Activated naive CD8-positive, alpha-beta T cell treated with anti-CD3 and anti-CD28 coated beads for 36 hours (primary cell): Measurements from ENCODE around the gene AURKB. TPM values are rescaled to one million over a fixed set of nuclear protein-coding genes. Genes with fewer than 3 reads are reported as not detected.

Experiments used
- DNase-seq: peaks from one replicate; pipeline ENCODE4 v3.0.0; 2021
- H3K27ac Mint-ChIP-seq: one replicate; pipeline ENCODE4 v1.8.0; 2022; ENCODE audit warnings: mild to moderate bottlenecking, moderate library complexity, mixed read lengths
- H3K27me3 Mint-ChIP-seq: one replicate; pipeline ENCODE4 v1.8.0; 2022; ENCODE audit warnings: mild to moderate bottlenecking, mixed read lengths
- H3K36me3 Mint-ChIP-seq: one replicate; pipeline ENCODE4 v1.8.0; 2021; ENCODE audit warnings: mild to moderate bottlenecking, mixed read lengths
- H3K4me1 Mint-ChIP-seq: one replicate; pipeline ENCODE4 v1.8.0; 2021; ENCODE audit warnings: mixed read lengths
- H3K4me3 Mint-ChIP-seq: one replicate; pipeline ENCODE4 v1.8.0; 2022; ENCODE audit warnings: mild to moderate bottlenecking, moderate library complexity, mixed read lengths
- H3K9me3 Mint-ChIP-seq: one replicate; pipeline ENCODE4 v1.8.0; 2022; ENCODE audit warnings: mixed read lengths
- total RNA-seq, 2 experiments: library from RNA; stranded (reverse); gene quantifications; one replicate each; pipeline ENCODE4 v1.2.3, GENCODE V29; 2021

The AURKB gene
- total RNA-seq, 2 experiments from 2014 or later: 177 to 181 TPM

DNA sequence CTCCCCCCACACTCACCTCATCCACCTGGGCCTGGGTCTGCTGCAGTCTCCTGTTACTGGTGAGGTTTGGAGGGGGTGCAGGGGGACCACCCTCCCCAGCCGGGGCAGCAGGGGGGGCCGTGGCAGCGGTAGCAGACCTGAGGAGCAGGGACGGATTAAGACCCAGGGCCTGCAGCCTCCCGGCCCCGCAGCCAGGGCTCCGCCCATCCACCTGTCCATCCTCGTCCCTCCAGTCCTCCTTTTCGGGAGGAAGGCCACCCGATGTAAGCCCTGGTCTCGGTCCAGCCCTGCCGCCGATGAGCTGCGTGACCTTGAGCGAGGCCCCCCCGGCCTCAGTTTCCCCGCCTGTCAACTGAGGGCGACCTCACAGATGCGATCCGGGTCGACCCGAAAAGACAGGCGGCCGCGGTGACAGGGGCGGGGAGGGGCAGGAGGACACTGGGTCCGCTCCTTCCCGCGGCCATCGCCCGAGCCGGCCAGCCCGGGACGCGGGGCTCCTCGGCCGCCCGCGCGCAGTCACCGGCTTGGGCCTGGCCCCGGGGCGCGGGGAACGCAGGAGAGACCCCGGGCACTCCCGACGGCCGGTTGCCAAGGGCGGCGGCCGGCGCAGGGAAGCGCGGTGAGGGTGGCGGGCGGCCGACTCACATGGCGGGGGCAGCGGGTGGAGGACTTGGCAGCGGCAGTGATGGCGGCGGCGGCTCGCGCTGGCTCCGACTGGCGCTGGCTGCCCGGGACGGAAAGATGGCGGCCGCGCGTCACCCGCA is 48.0 kb downstream of the AURKB start, which contains the start of gene VAMP2:
Gene VAMP2 (minus strand): TSS at position 716 of the 764 bp plus-strand sequence. CDS start 69 bp downstream, at position 647.
- Mint-ChIP-seq H3K27me3 (no peaks in the 10 kb centered on the region), H3K36me3 (peaks cover 22% of the 10 kb centered on the region), H3K4me3 (peak within 1 kb of the TSS; percentile 86), H3K4me1 (peaks cover 55% of the 10 kb centered on the region), H3K9me3 (no peaks in the 10 kb centered on the region), H3K27ac (peak within 1 kb of the TSS; percentile 99)
- DNase-seq: peak; percentile 90

DNA sequence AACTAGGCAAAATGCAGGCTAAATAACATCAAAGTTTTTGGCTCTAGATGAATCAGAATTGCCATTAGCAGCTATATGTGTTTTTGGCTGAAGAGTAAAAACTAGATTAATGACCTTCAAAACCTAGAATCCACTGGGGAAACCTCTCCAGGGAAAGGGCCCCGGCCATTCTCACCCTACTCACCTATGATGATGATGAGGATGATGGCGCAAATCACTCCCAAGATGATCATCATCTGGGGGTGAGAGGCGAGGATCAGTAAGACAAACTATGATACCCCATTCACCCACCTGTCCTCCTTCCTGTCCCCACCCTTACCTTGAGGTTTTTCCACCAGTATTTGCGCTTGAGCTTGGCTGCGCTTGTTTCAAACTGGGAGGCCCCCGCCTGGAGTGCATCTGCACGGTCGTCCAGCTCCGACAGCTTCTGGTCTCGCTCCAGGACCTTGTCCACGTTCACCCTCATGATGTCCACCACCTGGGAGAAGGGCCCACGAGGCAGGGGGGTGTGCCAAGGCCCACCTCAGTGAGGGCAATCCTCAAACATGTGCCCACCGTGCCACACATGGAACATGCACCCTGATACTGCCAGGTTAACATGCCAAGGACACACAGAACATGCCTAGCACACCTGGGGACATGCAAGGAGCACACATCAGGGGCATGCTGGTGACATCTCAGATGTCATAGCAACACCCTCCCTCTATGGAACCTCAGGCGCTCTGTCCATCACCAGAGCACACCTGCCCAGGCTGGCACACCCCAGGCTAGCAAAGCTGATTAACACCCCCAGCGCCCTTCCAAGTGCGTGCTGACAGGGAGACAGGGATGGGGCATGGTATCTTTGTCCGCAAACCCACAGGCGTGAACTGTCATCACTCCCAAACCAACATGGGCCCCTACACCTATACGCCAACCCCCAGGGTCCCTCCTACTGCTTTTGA is 48.8 kb downstream of the AURKB start:
- Mint-ChIP-seq H3K36me3 (peaks cover 22% of the 10 kb centered on the region), H3K27ac (peak overlapping the region; percentile 89), H3K4me1 (peaks cover 55% of the 10 kb centered on the region), H3K4me3 (peak overlapping the region; percentile 84), H3K27me3 (no peaks in the 10 kb centered on the region), H3K9me3 (no peaks in the 10 kb centered on the region)
- DNase-seq: no peak

DNA sequence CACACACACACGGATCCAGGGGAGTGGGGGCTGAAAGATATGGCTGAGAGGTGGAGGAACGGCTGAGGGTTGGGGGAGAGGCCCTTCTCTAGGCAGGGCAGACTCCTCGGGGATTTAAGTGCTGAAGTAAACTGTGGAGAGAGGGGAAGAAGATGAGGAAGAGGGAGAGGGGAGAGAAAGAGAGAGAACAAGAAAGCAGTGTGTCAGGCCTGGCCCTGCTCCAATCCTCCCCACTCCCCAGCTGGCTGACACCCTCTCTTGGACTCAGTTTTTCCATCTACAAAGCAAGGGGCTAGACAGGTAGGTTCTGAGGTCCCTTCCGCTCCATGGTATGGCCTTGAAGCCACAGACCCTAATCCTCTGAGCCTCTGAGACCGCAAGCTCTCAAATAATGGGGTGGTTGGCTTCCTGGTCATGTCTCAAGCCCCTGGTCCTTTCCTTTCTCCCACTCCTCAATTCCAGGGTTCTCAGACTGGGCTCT is 49.6 kb downstream of the AURKB start:
- H3K27ac Mint-ChIP-seq: peak overlapping the region; percentile 89
- H3K36me3 Mint-ChIP-seq: peaks cover 22% of the 10 kb centered on the region
- H3K9me3 Mint-ChIP-seq: no peaks in the 10 kb centered on the region
- no peak for DNase-seq
- H3K4me3 Mint-ChIP-seq: peak overlapping the region; percentile 84
- H3K27me3 Mint-ChIP-seq: no peaks in the 10 kb centered on the region
- peaks cover 55% of the 10 kb centered on the region for H3K4me1 Mint-ChIP-seq

DNA sequence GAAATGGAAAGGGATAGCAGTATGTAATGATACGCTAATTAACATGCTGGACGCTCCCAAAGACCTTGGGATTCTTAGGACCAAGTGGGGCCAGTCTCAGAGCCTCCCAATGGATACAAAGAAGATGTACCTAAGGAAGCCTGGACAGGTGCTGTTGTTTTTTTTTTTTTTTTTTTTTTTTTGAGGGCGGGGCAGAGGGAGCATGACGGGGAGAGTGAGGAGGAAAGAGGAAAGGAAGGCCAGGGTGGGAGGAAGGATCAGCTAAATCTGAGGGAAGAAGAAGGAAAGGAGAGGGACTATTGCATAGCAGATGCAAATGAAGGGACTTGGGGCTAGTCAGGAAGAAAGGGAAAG is 50.2 kb downstream of the AURKB start:
- Mint-ChIP-seq H3K36me3 (peaks cover 22% of the 10 kb centered on the region), H3K4me3 (peak overlapping the region; percentile 8), H3K27ac (peak overlapping the region; percentile 89), H3K27me3 (no peaks in the 10 kb centered on the region), H3K4me1 (peaks cover 58% of the 10 kb centered on the region), H3K9me3 (no peaks in the 10 kb centered on the region)
- DNase-seq: no peak

DNA sequence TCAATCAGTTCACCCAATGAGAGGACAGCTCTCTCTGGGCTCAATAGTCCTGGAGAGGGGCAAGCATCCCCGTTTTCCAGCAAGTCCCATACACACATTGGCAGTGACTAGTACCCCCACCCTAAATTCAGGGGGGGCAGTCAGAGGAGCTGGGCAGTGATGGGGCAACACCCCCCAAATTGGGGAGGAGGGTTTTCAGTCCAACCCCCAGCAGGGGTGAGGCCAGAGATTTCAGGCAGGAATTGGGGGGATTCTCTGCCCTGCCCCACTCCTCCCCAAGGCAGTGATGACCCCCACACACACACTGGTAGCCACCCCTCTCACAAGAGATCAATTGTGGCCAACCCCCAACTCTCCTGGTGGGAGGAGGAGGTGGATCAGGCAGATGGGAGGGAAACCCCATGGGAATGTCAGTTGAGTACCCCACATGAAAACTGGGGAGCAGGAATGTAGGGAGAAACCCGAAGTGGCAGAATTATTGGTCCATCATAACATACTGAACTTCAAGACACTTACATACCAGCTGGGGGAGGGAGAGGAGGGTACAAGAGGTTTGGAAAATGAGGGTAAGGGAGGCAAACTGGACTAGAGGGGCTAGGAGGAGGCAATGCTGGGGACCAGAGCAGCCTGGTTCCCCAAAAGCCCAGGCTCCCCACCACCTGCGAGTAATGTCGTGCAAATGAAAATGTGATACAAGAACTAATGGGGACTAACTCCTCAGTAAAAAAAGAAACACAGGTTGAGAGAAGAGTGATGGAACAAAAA is 50.7 kb downstream of the AURKB start:
- H3K4me3 Mint-ChIP-seq: peak overlapping the region; percentile 61
- peak overlapping the region; percentile 89 for H3K27ac Mint-ChIP-seq
- peaks cover 22% of the 10 kb centered on the region for H3K36me3 Mint-ChIP-seq
- H3K9me3 Mint-ChIP-seq: no peaks in the 10 kb centered on the region
- no peak for DNase-seq
- H3K27me3 Mint-ChIP-seq: no peaks in the 10 kb centered on the region
- H3K4me1 Mint-ChIP-seq: peaks cover 58% of the 10 kb centered on the region

DNA sequence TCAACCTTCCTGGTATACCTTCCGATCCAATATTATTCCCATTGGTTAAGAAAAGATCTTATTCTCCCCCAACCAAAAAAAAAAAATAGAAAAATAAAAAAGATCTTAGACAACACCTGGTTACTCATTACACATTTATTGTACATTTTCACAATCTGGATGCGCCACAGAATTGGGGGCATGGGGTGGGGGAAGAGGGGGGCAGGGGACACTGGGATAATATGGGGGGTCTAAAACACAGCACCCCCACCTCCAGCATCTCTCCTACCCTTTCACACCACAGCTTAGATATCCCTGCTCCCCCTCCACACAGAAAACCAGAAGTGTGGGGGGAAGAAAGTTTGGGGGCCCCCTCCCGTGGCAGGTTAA is 51.4 kb downstream of the AURKB start:
- Mint-ChIP-seq H3K4me3 (peak overlapping the region; percentile 6), H3K27ac (peak overlapping the region; percentile 80), H3K4me1 (peaks cover 56% of the 10 kb centered on the region), H3K36me3 (peaks cover 22% of the 10 kb centered on the region), H3K9me3 (no peaks in the 10 kb centered on the region), H3K27me3 (no peaks in the 10 kb centered on the region)
- no peak for DNase-seq

DNA sequence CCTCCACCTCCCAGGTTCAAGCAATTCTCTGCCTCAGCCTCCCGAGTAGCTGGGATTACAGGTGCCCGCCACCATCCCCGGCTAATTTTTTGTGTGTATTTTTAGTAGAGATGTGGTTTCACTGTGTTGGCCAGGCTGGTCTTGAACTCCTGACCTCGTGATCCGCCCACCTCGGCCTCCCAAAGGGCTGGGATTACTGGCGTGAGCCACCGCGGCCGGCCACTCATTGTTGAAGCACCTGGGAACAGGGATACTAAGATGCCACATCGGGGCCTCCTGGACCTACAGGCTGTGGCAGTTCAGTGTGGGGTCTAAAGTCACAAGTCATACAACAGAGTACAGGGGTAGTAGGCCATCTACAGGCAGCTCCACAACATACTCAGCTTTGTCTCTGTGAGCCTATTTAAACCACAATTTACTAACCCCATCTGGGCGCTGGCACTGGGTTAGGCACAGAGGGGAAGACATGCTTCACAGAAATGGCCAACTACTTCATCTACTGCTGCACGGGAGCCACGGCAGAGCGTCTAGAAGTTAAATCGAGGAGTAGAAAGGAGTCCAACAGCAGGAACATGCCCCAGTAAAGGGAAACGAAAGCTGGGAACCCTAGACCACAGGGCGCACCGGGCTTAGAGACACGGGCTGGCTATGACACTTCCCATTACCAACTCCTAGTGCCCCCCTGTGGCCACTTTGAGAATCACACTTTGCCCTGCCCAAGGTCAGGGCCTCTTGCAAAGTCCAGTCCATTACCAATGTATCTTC is 51.9 kb downstream of the AURKB start:
- no peaks in the 10 kb centered on the region for H3K27me3 Mint-ChIP-seq
- H3K4me1 Mint-ChIP-seq: peaks cover 56% of the 10 kb centered on the region
- peak; percentile 82 for DNase-seq
- H3K36me3 Mint-ChIP-seq: peaks cover 23% of the 10 kb centered on the region
- H3K9me3 Mint-ChIP-seq: no peaks in the 10 kb centered on the region
- peak overlapping the region; percentile 80 for H3K27ac Mint-ChIP-seq
- H3K4me3 Mint-ChIP-seq: peak overlapping the region; percentile 6

DNA sequence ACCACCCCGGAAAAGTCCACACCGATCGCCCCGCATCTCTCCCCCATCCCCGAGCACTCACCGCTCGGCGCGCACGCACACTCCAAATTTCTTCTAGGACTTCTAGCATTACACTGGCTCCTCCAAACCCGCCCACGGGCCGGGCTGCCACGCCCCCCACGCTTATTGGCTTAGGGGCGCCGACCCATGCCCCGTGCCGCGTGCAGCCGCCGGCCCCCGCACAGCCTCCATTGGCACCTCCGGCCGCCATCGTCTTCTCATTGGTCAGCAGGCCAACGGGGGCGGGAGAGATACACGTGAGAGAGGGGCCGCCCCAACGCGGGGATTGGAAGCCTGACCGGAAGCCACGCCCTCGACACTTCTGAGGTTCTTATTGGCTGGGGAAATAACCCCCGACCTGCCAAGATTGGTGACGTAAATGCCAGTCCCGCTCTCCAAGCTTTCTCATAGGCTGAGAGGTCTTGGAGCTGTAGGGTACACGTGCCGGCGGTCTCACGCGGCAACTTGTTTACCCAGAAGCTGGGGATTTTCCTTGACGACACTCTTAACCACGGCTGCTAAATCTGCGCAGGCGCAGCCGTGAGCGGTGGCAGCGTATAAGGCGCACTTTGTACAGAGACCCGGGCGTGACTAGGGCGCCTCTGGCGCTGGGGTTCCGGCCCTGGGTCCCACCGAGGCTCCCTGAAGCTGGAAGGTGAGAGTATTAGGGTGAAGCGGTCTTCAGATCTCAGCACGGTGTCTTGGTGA is 54.0 kb downstream of the AURKB start:
- no peaks in the 10 kb centered on the region for H3K27me3 Mint-ChIP-seq
- H3K36me3 Mint-ChIP-seq: peaks cover 26% of the 10 kb centered on the region
- H3K27ac Mint-ChIP-seq: no peak overlapping the region
- H3K4me1 Mint-ChIP-seq: peaks cover 63% of the 10 kb centered on the region
- no peaks in the 10 kb centered on the region for H3K9me3 Mint-ChIP-seq
- peak; percentile 100 for DNase-seq
- H3K4me3 Mint-ChIP-seq: no peak overlapping the region

DNA sequence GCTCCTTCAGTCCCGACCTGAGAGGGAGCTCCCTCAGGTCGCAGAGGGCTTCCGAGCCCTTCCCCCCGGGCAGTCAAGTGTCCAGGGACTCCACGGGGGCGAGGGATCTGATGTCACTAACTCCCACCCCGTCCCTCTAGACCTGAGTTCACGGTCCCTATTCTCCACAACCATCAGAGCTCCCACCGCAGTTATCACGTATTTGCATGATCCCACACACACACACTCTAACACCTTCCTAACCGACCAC is 54.5 kb downstream of the AURKB start:
- Mint-ChIP-seq H3K4me1 (peaks cover 59% of the 10 kb centered on the region), H3K27ac (no peak overlapping the region), H3K36me3 (peaks cover 21% of the 10 kb centered on the region), H3K9me3 (no peaks in the 10 kb centered on the region), H3K27me3 (no peaks in the 10 kb centered on the region), H3K4me3 (no peak overlapping the region)
- DNase-seq: no peak

DNA sequence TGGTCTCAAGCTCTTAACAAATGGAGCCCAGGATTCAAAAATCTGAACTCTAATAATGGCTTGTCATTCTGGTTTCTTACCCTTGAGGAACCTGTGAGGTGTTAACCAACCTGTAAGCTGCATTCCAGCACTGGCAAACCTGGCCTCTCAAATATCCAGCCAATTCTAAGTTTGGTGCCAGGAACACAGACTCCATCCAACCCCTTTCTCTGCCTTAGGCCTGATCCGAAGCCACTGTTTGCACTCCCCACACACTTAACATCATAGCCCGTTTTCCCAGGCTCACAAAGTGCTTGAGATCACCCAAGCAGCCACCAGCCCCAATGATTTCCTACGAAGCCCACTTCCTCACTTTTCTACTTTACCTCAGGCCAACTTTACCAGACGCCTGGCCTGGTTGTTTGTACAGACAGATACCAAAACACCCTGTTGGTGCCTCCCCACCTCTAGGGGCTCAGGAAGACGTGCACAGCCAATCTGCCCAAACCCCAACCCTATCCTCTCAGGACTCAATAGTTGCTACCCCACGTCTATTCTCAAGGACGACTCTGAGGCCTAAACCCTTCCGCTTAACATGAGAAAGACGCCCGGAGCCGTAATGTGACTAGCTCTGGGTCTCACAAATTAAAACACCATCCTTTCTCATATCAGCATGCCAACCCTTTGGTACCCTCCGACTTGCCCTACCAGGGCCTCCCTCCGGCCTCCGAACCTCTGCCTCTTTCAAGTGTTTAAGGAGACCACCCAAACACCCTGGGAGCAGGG is 55.0 kb downstream of the AURKB start:
- peaks cover 58% of the 10 kb centered on the region for H3K4me1 Mint-ChIP-seq
- DNase-seq: no peak
- no peak overlapping the region for H3K27ac Mint-ChIP-seq
- H3K4me3 Mint-ChIP-seq: no peak overlapping the region
- no peaks in the 10 kb centered on the region for H3K9me3 Mint-ChIP-seq
- H3K27me3 Mint-ChIP-seq: no peaks in the 10 kb centered on the region
- H3K36me3 Mint-ChIP-seq: peaks cover 19% of the 10 kb centered on the region
